RWPE2 (cell line): ENCODE results near the gene CLEC17A.
"Not testable (repeated sequence)": the region's sequence is repeated elsewhere in the genome, so short reads cannot be mapped to it uniquely, and the experiment has no call there.

Experiments
- ATAC-seq: fragments of 200-7000 bp; cut with Tn5 transposase; 3 replicates; pipeline ENCODE4 v1.9.1; 2021; ENCODE audit warnings: low read depth
- DNase-seq: peaks from one replicate; pipeline ENCODE4 v3.0.0-alpha.2; 2020; ENCODE audit warnings: low spot score
- H3K27ac ChIP-seq: fragments of 450-650 bp; 2 replicates; pipeline ENCODE4 v1.5.1; 2017; ENCODE audit warnings: mild to moderate bottlenecking; ENCODE audit not compliant: poor library complexity, severe bottlenecking
- H3K27me3 ChIP-seq: fragments of 250-450 bp; sonication (Bioruptor Pico); 2 replicates; pipeline ENCODE4 v1.5.1; 2021; ENCODE audit warnings: mild to moderate bottlenecking, moderate library complexity; ENCODE audit not compliant: insufficient read depth, poor library complexity, severe bottlenecking
- H3K36me3 ChIP-seq: fragments of 250-450 bp; sonication (Bioruptor Pico); 2 replicates; pipeline ENCODE4 v1.5.1; 2020; ENCODE audit warnings: low read depth, mild to moderate bottlenecking, moderate library complexity
- H3K4me1 ChIP-seq: fragments of 250-450 bp; sonication (Bioruptor Pico); 2 replicates; pipeline ENCODE4 v1.5.1; 2021; ENCODE audit warnings: mild to moderate bottlenecking, moderate library complexity; ENCODE audit not compliant: insufficient read depth, poor library complexity, severe bottlenecking
- H3K4me3 ChIP-seq: fragments of 250-450 bp; sonication (Bioruptor Pico); 2 replicates; pipeline ENCODE4 v1.5.1; 2021; ENCODE audit warnings: mild to moderate bottlenecking, moderate library complexity; ENCODE audit not compliant: severe bottlenecking
- H3K9me3 ChIP-seq: fragments of 250-450 bp; sonication (Bioruptor Pico); 2 replicates; pipeline ENCODE4 v1.5.1; 2021; ENCODE audit warnings: mild to moderate bottlenecking, moderate library complexity; ENCODE audit not compliant: severe bottlenecking
- CTCF ChIP-seq: fragments of 450-650 bp; IDR thresholded peaks from one replicate; pipeline ENCODE4 v1.5.1; 2017; ENCODE audit warnings: mild to moderate bottlenecking, moderate library complexity; ENCODE audit not compliant: poor library complexity, severe bottlenecking

CLEC17A gene

GRCh38 chr19:14577885-14578427, 4.9 kb upstream of the CLEC17A start:
- Histone ChIP-seq H3K27ac (no peak overlapping the region), H3K27me3 (no peaks in the 10 kb centered on the region), H3K4me1 (peaks cover 4% of the 10 kb centered on the region), H3K4me3 (no peak overlapping the region), H3K9me3 (no peaks in the 10 kb centered on the region), H3K36me3 (no peaks in the 10 kb centered on the region)
- TF ChIP-seq CTCF = no peak
- no peak for ATAC-seq
- DNase-seq = no peak

GRCh38 chr19:14580623-14581237, 2.2 kb upstream of the CLEC17A start:
- Histone ChIP-seq H3K9me3 (no peaks in the 10 kb centered on the region), H3K27ac (no peak overlapping the region), H3K4me3 (no peak overlapping the region), H3K4me1 (no peaks in the 10 kb centered on the region), H3K36me3 (no peaks in the 10 kb centered on the region), H3K27me3 (no peaks in the 10 kb centered on the region)
- DNase-seq (no peak), ATAC-seq (no peak)
- TF ChIP-seq CTCF = no peak

GRCh38 chr19:14584372-14584771, 1.5 kb downstream of the CLEC17A start:
- not testable (repeated sequence) for H3K27ac ChIP-seq, ATAC-seq, H3K4me3 ChIP-seq

GRCh38 chr19:14585187-14585586, 2.3 kb downstream of the CLEC17A start:
- H3K27me3 ChIP-seq, H3K9me3 ChIP-seq, H3K27ac ChIP-seq, DNase-seq, H3K4me1 ChIP-seq, H3K36me3 ChIP-seq, H3K4me3 ChIP-seq: not testable (repeated sequence)
- peak; percentile 89 for ATAC-seq

More at GRCh38 chr19:14584372-14584771, 1.5 kb downstream of the CLEC17A start:
- H3K9me3 ChIP-seq, H3K27me3 ChIP-seq, DNase-seq, H3K36me3 ChIP-seq, H3K4me1 ChIP-seq: not testable (repeated sequence)

GRCh38 chr19:14589433-14589832, 6.5 kb downstream of the CLEC17A start:
- H3K9me3 ChIP-seq, DNase-seq, H3K27ac ChIP-seq, H3K4me1 ChIP-seq, H3K4me3 ChIP-seq, H3K27me3 ChIP-seq, H3K36me3 ChIP-seq: not testable (repeated sequence)
- ATAC-seq = peak; percentile 23; the same call in 1 of the 3 replicates

GRCh38 chr19:14595558-14595957, 12.7 kb downstream of the CLEC17A start:
- Histone ChIP-seq H3K36me3 (no peaks in the 10 kb centered on the region), H3K4me1 (no peaks in the 10 kb centered on the region), H3K9me3 (no peaks in the 10 kb centered on the region), H3K4me3 (no peak overlapping the region), H3K27me3 (no peaks in the 10 kb centered on the region), H3K27ac (no peak overlapping the region)
- no peak for DNase-seq
- ATAC-seq = no peak
- TF ChIP-seq CTCF = no peak
